MCF 10A (cell line): ENCODE data around the gene AGPS. TPM values are rescaled to one million over a fixed set of nuclear protein-coding genes. Genes with fewer than 3 reads are reported as not detected.
"Not testable (repeated sequence)": the region's sequence is repeated elsewhere in the genome, so short reads cannot be mapped to it uniquely, and the experiment has no call there.

Experiments used
- BruUV-seq: library from RNA; stranded (reverse); fragments of 400-500 nt; replicated peaks from 2 replicates; lab custom pipeline; 2021; lab: Mats Ljungman, UMichigan
- CTCF ChIA-PET: fragments of 300-600 bp; sonication (Branson Sonifier 250); formaldehyde crosslinking; extraction: SDS; loops from one replicate; lab custom pipeline; 2021; ENCODE audit warnings: antibody characterized with exemption, inconsistent platforms; lab: Yijun Ruan, JAX
- POLR2A ChIA-PET: fragments of 300-600, 350-650 bp; sonication (Branson Sonifier 250); formaldehyde crosslinking; extraction: SDS; loops from one replicate; lab custom pipeline; 2020; ENCODE audit warnings: antibody characterized with exemption, inconsistent platforms; lab: Yijun Ruan, JAX
- DNase-seq: peaks from one replicate; pipeline ENCODE4 v3.0.0-alpha.2; 2018; ENCODE audit not compliant: unreplicated experiment
- H3K27ac Mint-ChIP-seq: one replicate; pipeline ENCODE4 v1.8.0; 2022; ENCODE audit warnings: mild to moderate bottlenecking, low read depth, mixed read lengths; ENCODE audit not compliant: unreplicated experiment
- H3K27me3 Mint-ChIP-seq: one replicate; pipeline ENCODE4 v1.8.0; 2022; ENCODE audit warnings: mixed read lengths; ENCODE audit not compliant: insufficient read depth, unreplicated experiment
- H3K36me3 Mint-ChIP-seq: one replicate; pipeline ENCODE4 v1.8.0; 2022; ENCODE audit warnings: mild to moderate bottlenecking, moderate library complexity, mixed read lengths; ENCODE audit not compliant: insufficient read depth, unreplicated experiment
- H3K4me1 Mint-ChIP-seq: one replicate; pipeline ENCODE4 v1.8.0; 2022; ENCODE audit warnings: mixed read lengths; ENCODE audit not compliant: insufficient read depth, unreplicated experiment
- H3K4me3 Mint-ChIP-seq: one replicate; pipeline ENCODE4 v1.8.0; 2022; ENCODE audit warnings: mild to moderate bottlenecking, moderate library complexity, mixed read lengths; ENCODE audit not compliant: unreplicated experiment
- H3K9me3 Mint-ChIP-seq: one replicate; pipeline ENCODE4 v1.8.0; 2022; ENCODE audit warnings: mixed read lengths; ENCODE audit not compliant: unreplicated experiment
- CTCF ChIP-seq: fragments of 200-600 bp; IDR thresholded peaks from one replicate; pipeline ENCODE4 v1.8.0; 2022; ENCODE audit warnings: antibody characterized with exemption, mild to moderate bottlenecking; ENCODE audit not compliant: unreplicated experiment
- intact Hi-C: fragments of 100-400 bp; cut with micrococcal nuclease; formaldehyde crosslinking; loops from 2 replicates; pipeline ENCODE4 v1.14.1; 2022
- total RNA-seq: library from RNA; stranded (reverse); gene quantifications from 2 replicates; pipeline ENCODE4 v1.2.3, GENCODE V29; 2022

Gene AGPS
- total RNA-seq, 1 experiment from 2014 or later: 49.5 TPM

- intact Hi-C loops: no loop called here
- no peak for DNase-seq
- BruUV-seq: no TSS peak
- no peak for TF ChIP-seq CTCF
- Mint-ChIP-seq H3K4me3 (no peak overlapping the region), H3K4me1 (peaks cover 4% of the 10 kb centered on the region), H3K27me3 (no peaks in the 10 kb centered on the region), H3K27ac (no peak overlapping the region), H3K36me3 (no peaks in the 10 kb centered on the region), H3K9me3 (no peaks in the 10 kb centered on the region)
- ChIA-PET POLR2A (interaction anchor here (0.9 kb wide), 1 partner anchor 13 kb away, joined by 3 read pairs; no protein-coding TSS in a partner anchor), CTCF (interaction anchor here (0.7 kb wide), 1 partner anchor 252 kb away, joined by 3 read pairs; no protein-coding TSS in a partner anchor)
Measured at GRCh38 chr2:177548636-177549035, 156.1 kb downstream of the AGPS start.

GRCh38 chr2:177549171-177549570 lies 156.6 kb downstream of the AGPS start:
- intact Hi-C loops: no loop called here

GRCh38 chr2:177550264-177551200 lies 158.0 kb downstream of the AGPS start:
- Mint-ChIP-seq H3K36me3 (no peaks in the 10 kb centered on the region), H3K9me3 (no peaks in the 10 kb centered on the region), H3K27me3 (no peaks in the 10 kb centered on the region), H3K4me3 (no peak overlapping the region), H3K27ac (no peak overlapping the region), H3K4me1 (peaks cover 4% of the 10 kb centered on the region)
- ChIA-PET POLR2A (interaction anchor here (0.6 kb wide), 2 partner anchors 10 to 24 kb away, joined by 3 read pairs; no protein-coding TSS in a partner anchor), CTCF (interaction anchor here (0.6 to 1.5 kb wide), 3 partner anchors 9 to 903 kb away, joined by 3 to 4 read pairs (median 3); no protein-coding TSS in a partner anchor)
- intact Hi-C loops: loop anchor here (5.0 kb wide), 2 partner anchors 142 to 213 kb away; no protein-coding TSS in a partner anchor
- no peak for TF ChIP-seq CTCF
- DNase-seq: no peak
- no TSS peak for BruUV-seq

More at GRCh38 chr2:177549171-177549570, 156.6 kb downstream of the AGPS start:
- CTCF ChIA-PET: interaction anchor here (0.6 kb wide), 1 partner anchor 50 kb away, joined by 3 read pairs; no protein-coding TSS in a partner anchor
- Mint-ChIP-seq H3K36me3 (no peaks in the 10 kb centered on the region), H3K27ac (no peak overlapping the region), H3K4me1 (peaks cover 4% of the 10 kb centered on the region), H3K27me3 (no peaks in the 10 kb centered on the region), H3K9me3 (no peaks in the 10 kb centered on the region), H3K4me3 (no peak overlapping the region)
- POLR2A ChIA-PET: interaction anchor here (0.9 kb wide), 1 partner anchor 13 kb away, joined by 3 read pairs; no protein-coding TSS in a partner anchor
- no peak for TF ChIP-seq CTCF
- BruUV-seq: no TSS peak
- DNase-seq: no peak

- not testable (repeated sequence) for H3K36me3 Mint-ChIP-seq, H3K27ac Mint-ChIP-seq, BruUV-seq, H3K9me3 Mint-ChIP-seq, H3K27me3 Mint-ChIP-seq, DNase-seq, H3K4me3 Mint-ChIP-seq, H3K4me1 Mint-ChIP-seq
- intact Hi-C loops: loop anchor here (5.0 kb wide), 2 partner anchors 141 to 214 kb away; no protein-coding TSS in a partner anchor
- CTCF ChIA-PET: interaction anchor here (0.6 to 1.5 kb wide), 4 partner anchors 10 to 902 kb away, joined by 3 to 4 read pairs (median 3); no protein-coding TSS in a partner anchor
- POLR2A ChIA-PET: interaction anchor here (1.0 kb wide), 1 partner anchor 10 kb away, joined by 3 read pairs; no protein-coding TSS in a partner anchor
Measured at GRCh38 chr2:177551360-177551759, 158.8 kb downstream of the AGPS start.
